ENCODE results near the gene UNC50. TPM values are rescaled to one million over a fixed set of nuclear protein-coding genes. Genes with fewer than 3 reads are reported as not detected.
"Not testable (repeated sequence)": the region's sequence is repeated elsewhere in the genome, so short reads cannot be mapped to it uniquely, and the experiment has no call there.

Gene UNC50
- total RNA-seq, 1 experiment from 2014 or later = 50.8 TPM

DNA sequence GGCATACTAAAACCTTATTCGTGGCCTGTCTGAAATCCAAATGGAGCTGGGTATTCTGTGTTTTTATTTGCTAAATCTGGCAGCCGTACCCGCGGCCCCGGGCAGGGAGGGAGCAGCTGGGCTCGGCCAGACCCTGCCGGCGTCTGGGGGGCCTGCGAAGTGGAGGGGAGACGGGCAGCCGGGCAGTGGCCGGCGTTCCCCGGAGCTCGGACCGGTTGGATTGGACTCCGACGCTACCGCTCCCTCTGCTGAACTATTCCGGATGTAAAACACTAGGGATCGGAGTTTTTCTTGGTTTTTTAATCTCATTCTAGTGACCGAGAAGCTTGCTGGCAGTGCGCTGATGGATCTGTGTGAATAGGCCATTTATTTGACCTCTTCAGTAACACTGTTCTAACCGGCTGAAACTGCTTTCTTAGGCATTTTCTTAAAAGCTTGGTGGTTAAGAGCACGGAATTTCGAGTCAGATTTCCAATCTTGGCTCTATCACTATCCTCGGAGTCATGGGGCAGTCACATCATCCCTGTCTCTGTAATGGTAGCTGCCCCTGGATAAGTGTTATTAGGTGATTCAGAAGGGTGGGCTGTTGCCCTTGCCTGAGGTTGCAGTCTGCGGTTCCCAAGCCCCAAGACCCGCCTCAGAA, 694 bp downstream of the UNC50 start:
- no peak for DNase-seq (ENCODE audit: low read depth)

DNA sequence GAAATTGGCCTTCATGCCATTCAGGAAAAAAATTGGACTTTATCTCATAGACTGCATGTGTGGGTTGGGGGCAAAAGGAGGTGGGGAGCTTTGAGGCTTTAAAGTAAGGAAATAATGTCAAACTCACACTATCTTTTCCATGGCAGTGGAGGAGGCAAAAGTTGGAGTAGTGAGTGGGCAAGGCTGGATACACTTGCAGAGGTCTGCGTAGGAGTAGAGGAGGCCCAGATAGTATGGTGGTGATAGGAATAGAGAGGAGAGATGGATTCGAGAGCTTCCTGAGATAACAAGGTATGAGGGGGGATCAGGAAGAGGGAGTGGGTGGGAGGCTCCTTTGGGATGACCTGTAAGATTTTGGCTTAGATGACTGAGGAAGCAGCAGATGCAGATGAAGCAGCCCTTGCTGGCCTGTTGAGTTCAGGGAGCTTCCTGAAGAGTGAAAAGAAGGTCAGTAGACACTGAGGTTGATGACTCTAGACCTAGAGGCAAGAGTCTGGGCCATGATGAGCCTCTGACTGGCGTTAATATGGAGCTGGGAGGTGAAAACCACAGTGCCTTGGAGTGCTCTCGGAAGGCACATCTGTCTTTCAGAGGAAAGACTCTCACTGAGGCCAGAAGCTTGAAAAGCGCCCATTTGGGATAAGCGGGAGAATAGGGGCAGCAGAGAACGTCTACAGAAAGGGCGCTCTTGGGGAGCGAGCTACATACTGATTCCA, 5.8 kb downstream of the UNC50 start:
- no peak for DNase-seq (ENCODE audit: low read depth)

DNA sequence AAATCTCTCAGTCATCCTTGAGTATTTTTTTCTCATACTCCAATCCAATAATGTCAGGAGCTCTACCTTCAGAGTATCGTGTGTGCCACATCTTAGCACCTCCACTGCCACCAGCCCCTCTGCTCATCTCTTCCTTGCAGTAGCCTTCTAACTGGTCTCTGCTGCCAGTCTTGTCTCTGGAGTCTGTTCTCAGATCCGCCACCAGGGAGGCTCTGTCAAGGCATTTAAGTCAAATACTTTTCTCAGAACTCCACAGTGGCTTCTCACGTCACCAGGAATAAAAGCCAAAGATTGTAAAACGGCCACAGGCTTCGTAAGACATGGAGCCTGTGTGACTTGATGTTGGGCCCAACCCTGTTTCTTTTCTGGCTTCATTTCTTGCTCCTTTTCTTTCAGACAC, 7.1 kb downstream of the UNC50 start:
- DNase-seq (ENCODE audit: low read depth) = no peak

DNA sequence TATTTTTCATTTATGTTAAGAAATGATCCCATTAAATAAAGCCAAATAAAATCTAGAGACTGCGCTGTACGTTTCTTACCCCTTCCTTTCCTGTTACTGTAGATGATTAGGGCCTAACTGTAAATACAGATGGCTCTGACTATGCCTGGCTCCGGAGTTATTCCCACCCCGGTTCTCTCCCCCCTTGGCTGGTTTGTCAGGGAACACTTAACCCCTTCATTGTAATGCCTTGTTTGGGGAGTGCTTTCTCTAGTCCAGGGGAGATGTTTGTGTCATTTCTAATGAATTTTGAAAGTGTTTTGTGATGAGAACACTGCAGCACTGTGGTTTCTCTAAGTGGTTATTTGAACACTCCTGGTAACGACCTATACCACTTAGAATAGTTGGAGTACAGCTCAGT, 8.8 kb downstream of the UNC50 start:
- no peak for DNase-seq (ENCODE audit: low read depth)

DNA sequence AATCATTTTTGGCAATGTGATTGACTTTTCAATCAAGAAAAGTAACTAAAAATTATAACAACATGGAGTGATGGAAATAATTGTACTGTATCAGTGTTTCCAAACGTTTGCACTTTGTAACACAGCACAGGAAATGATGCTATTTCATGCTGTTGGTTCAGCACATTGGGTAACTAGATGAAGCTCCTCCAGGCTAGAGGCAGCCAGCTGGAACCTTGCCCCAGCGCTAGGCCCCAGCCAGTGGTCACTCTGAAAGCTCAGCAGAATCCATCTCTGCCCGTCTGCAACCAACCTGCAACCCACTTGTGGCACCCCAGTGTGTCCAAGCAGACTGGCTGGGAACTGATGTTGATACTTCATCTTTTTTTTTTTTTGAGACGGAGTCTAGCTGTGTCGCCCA, 15.3 kb downstream of the UNC50 start:
- DNase-seq (ENCODE audit: low read depth) = no peak

DNA sequence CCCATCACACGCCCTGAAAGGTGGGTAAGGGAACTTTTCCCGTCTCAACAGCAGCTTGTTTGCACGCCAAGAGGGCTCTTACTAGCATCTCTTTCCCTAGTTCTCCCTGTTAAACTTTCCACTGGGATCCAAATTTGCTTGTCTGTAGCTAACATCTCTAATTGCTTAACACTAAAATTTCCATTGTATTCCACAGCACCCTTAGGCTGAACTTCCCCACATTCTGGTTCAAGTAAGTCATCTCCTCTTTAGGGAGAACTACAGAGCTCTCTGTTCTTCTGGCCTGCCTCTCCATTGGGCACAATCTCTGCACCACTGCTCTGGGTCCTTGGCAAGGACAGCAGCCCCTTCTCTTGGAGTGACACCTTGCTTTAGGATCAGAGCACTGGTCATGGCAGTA, 24.0 kb downstream of the UNC50 start:
- DNase-seq (ENCODE audit: low read depth) = no peak

DNA sequence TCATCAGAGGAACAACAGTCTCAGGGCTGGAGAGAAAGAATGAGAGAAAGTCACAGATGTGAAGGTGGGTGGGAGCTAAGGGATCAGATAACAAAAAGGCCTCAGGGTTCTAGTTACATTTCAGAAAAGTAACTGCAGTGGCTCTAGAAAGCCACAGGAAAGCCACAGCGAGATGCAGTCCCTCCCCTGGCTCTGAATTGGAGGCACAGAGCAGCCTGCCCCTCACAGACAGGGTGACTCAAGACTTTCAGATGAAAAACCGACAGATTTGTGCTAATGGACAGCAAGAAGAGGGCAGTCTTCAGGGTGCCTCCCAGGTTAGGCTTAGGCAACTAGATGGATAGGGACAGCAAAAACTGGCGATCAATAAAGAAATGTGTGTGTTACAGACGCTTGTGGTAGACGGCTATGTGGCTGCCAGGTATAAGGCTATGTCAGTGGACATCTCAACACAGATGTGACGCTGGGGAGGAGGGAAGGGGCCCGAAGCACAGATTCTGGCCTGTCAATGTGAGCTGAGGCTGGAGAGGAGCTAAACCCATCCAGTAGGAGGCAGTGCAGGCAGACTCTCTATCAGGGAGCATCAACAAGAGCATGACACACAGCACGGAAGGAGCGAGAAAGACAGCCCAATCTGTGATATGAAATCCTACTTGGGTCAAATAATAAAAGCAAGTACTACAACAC, 26.2 kb downstream of the UNC50 start:
- peak; percentile 44 for DNase-seq (ENCODE audit: low read depth)

DNA sequence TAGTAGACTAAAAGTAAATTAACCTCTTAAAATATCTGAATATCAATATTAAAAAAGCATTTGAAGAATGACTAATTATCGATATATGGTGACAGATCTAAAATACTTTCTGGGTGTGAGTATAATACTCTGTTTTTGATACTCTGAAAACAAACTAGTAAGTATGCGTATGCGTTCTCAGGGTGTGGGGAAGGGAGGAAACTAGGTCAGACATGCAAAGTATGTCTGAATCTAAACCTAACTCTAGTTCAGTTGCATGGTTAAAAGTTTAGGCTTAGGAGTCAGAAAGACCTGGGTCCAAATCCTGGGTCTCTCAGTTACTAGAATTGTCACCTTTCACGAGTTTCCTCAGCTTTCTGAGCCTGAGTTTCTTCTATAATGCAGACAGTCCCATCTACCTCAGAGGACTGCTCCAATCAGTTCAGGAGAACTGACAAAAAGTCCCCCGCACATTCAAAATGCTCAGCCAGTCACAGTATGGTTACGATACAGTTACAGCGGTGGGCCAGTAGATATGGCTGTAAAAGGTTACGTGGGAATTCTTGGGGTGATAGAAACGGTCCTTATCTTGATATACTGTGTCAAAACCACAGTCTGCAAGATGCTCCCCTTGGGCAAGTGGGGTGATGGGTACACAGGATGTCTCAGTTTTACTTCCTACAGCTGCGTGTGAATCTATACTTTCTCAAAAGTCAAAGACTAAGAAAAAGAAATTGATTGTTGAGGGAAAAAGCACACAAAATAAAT, 29.2 kb downstream of the UNC50 start:
- no peak for DNase-seq (ENCODE audit: low read depth)

DNA sequence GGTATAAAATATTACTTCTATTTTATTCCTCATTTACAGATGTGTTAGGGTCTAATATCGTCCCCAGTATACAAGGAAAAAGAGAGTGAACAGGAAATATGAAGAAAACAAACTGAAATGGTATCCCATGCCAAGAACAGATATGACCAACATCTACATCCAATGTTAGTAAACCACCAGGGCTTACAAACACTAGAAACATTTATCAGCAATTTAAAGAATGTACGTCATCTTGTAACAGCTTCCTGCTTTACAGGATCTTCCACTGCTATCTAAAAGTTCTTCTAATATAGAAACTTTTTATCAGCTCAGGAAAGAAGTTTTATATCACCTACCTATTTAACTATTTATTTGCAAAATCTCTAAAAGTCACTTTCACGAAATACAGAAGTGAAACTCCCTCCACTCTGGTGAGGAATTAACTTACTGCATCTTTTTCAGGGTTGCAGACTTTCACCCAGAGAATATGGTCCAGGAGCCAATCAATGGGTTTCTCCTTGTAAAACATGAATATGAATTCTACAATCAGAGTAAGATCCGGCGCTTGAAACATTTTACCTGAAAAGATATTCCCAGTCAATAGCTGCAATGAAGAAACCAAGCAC, 35.2 kb downstream of the UNC50 start:
- no peak for DNase-seq (ENCODE audit: low read depth)

DNA sequence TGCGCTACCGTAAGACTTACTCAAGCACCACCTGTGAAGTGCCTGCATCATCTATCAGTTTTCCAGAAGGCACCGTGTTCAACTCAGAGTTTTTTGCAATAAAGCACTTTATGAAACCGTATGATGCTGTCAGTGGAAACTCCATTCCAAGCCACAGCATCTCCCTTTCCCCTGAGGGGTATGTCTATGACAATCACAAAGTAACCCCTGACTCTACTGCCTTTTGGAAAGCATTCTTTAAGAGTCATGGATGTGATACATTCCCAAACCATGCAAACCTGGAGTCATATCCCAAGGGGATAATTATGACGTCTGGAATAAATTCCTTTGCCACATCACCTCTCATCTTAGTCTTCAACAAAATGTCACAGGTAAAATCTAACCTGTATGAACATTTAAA, 39.2 kb downstream of the UNC50 start:
- DNase-seq (ENCODE audit: low read depth) = no peak

DNA sequence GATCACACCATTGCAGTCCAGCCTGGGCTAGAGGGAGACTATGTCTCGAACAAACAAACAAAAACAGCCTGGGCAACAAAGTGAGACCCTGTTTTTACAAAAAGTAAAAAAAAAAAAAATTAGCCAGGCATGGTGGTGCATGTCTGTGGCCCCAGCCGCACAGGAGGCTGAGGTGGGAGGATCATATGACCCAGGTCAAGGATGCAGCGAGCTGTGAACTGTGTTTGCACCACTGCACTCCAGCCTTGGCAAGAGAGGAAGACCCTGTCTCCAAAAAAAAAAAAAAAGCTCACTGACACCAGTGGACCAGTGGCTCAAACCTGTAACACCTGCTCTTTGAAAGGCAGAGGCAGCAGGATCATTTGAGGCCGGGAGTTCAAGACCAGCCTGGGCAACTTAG, 40.1 kb downstream of the UNC50 start:
- DNase-seq (ENCODE audit: low read depth) = no peak

DNA sequence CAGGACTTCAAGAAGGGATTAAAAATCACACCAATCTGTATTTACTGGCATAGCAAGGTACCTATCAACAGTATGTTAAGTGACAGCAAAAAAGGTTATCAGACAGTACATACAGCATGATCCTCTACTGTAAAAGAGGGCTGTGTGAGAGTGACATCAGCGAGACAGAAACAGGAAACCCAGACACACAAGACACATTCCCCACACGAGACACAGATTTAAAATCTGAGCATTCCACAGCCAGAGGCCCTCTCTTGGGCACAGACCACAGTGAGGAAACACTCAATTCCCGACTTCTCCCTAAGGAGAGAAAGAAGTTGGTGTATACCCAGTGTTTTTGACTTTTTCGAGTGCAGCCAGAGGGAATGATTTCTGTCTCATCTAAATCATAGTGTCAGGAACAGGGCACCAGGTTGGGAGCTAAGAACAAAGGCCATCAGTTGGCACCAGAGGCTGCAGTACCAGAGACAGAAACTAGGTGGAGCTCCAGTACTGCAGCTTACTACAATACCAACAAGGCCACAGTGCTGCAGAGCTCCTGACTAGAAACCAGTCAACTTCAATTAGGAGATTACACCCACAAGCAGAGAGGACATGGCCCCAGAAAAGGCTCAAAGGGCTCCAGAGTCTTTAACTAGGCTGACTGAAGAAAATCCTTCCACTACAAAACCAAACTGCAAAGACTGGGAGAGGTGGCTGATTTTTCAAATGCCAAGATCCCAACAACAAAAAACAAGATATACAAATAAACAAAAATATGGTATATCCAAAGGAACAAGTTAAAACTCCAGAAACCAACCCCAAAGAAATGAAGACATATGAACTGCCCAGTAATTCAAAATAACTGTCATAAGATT, 41.0 kb downstream of the UNC50 start:
- peak; percentile 80 for DNase-seq (ENCODE audit: low read depth)

DNA sequence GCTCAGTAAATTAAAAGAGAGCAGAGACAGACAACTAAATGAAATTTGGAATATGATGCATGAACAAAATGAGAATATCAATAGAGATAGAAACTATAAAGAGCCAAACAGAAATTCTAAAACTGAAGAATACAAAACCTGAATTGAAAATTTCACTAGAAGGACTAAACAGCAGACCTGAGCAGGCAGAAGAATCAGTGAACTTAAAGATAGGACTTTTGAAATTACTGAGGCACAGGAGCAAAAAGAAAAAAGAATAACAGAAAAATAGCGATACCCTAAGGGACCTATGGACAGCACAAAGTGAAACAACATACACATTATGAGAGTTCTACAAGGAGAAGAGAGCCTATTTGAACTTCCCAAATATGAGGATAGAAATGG, 41.6 kb downstream of the UNC50 start:
- DNase-seq (ENCODE audit: low read depth) = no peak

DNA sequence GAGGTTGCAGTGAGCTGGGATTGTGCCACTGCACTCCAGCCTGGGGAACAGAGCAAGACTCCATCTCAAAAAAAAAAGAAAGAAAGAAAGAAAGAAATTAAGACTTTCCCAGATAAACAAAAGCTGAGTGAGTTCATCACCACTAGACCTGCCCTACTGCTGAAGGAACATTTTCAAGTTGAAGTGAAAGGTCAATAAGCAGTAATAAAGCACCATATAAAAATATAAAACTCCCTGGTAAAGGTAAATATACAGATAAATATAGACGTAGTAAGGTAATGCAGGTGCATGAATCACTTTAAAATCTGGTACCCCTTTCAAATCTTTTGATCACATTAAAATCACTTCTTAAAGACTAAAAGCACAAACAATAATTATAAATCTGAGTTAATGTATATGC, 42.6 kb downstream of the UNC50 start:
- no peak for DNase-seq (ENCODE audit: low read depth)

DNA sequence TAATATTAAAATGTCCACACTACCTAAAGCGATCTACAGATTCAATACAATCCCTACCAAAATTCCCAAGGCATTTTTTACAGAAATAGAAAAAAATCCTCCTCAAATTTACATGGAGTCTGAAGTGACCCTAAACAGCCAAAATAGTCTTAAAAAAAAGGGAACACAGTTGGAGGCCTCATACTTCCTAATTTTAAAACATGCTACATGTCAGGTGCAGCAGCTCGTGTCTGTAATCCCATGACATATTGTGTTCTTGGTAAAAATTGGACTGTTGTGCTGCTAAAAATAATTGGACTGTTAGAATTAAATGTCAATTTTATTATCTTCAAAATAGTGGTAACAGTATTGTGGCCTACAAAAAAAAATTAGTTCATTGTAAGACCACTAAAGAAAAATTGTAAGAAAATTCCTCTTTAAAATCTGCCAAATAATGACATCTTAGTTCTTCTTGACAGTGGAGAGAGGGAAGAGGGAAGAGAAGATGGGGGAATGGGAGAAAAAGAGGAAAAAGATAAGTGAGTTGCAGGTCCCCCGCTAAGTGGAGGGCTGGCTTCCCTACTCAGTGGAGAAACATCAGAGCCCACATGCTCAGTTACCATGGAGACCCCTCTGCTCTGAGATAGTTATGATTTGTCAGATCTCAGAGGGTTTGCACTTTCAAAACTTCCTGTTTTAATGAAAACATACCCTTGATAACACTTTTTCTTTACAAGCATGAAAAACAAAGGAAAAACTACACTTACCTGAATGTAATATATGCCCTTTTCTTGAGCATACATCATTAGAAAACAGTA, 46.5 kb downstream of the UNC50 start:
- DNase-seq (ENCODE audit: low read depth) = no peak

DNA sequence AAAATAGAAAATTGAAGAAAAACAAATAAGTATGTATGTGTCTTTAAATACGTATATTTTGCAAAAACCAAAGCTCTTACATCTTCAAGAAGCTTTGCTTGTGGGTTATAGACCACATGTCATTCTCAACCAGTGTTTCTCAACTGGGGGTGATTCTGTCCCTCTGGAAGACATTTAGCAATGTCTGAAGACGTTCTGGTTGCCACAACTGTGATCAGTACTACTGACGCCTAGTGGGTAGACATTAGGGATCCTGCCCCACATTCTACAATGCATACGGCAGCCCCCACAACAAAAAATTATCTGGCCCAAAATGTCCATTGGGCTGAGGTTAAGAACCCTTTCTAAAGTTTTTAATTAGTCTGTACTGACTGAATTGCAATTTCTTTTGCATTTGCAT, 48.4 kb downstream of the UNC50 start:
- DNase-seq (ENCODE audit: low read depth) = no peak

DNA sequence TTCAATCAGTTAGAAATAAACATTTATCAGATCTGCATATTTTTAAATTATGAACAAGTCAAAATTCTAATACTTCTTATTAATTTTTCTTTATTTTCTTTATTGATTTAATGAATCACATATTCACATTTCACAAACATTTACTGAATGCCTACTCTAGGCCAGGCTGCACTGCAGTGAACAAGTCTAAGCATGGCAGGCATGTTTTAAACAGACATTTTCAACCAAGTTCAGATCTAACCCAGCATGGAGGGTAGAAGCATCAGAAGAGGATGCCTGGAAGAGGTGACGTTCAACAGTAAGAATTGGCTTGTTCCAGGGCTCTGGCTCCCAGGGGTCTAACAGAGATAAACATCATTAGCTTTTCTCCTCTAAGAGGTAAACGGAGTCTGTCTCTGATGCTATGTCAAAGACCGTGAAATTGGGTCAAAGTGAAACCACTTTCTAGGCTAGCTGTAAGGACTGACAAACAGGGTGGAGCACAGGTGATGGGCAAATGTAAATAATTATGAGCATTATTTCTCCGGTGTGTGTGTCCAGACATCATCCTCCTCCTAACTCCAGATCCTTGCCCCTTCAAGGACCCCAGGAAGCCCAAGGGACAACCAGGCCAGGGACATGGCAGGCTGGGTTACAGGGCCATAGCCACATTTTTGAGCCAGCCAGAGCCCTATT, 50.6 kb downstream of the UNC50 start:
- DNase-seq (ENCODE audit: low read depth) = no peak

DNA sequence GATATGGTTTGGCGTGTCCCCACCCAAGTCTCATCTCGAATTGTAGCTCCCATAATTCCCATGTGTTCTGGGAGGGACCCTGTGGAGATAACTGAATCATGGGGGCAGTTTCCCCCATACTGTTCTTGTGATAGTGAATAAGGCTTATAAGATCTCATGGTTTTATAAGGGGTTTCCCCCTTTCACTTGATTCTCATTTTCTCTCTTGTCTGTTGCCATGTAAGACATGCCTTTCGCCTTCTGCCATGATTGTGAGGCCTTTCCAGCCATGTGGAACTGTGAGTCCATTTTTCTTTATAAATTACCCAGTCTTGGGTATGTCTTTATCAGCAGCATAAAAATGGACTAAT, 51.1 kb downstream of the UNC50 start:
- not testable (repeated sequence) for DNase-seq (ENCODE audit: low read depth)

DNA sequence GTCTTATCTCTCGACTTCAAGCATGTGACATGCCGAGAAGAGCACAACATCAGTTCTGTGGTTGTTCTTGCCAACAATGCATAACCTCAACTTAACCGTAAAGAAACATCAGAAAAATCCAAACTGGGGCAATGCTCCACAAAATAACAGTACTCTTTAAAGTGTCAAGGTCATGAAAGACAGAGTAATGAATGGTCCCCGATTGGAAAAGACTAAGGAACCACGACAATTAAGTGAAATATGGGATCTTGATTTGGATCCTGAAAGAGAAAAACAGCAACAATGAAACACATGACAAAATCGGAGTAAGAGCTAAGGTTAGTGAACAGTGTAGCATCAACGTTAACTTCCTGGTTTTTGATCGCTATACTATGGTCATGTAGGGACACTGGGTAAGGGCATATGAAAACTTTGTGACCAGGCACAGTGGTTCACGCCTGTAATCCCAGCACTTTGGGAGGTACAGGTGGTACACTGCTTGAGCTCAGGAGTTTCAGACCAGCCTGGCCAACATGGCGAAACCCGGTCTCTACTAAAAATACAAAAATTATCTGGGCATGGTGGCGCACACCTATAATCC, 55.2 kb downstream of the UNC50 start:
- DNase-seq (ENCODE audit: low read depth) = no peak
